GM18499 (cell line): Measurements from ENCODE around the gene SPATA31C1.
"Not testable (repeated sequence)": the region's sequence is repeated elsewhere in the genome, so short reads cannot be mapped to it uniquely, and the experiment has no call there.

ENCODE experiments used
- ATAC-seq: cut with Tn5 transposase; IDR thresholded peaks from one replicate; pipeline ENCODE4 v1.9.1; 2021; ENCODE audit warnings: moderate number of reproducible peaks; ENCODE audit not compliant: insufficient read depth, unreplicated experiment

SPATA31C1 gene

DNA sequence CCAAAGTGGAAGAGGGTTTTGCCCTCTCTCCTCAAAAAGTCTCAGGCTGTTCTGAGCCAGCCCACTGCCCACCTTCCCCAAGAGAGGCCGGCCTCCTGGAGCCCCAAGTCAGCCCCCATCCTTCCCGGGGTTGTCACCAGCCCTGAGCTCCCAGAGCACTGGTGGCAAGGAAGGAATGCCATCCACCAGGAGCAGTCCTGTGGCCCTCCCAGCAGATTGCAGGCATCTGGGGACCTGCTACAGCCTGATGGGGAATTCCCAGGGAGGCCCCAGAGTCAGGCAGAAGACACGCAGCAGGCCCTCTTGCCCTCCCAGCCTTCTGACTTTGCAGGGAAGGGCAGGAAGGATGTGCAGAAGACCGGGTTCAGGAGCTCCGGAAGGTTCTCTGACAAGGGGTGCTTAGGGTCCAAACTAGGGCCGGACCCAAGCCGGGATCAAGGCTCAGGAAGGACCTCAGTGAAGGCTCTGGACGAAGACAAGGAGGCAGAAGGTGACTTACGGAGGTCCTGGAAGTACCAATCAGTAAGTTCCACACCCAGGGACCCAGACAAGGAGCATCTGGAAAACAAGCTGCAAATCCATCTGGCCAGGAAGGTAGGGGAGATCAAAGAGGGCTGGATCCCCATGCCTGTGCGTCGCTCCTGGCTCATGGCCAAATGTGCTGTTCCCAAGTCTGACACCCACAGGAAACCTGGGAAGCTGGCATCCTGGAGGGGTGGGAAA is 31.4 kb upstream of the SPATA31C1 start:
- no peak for ATAC-seq

DNA sequence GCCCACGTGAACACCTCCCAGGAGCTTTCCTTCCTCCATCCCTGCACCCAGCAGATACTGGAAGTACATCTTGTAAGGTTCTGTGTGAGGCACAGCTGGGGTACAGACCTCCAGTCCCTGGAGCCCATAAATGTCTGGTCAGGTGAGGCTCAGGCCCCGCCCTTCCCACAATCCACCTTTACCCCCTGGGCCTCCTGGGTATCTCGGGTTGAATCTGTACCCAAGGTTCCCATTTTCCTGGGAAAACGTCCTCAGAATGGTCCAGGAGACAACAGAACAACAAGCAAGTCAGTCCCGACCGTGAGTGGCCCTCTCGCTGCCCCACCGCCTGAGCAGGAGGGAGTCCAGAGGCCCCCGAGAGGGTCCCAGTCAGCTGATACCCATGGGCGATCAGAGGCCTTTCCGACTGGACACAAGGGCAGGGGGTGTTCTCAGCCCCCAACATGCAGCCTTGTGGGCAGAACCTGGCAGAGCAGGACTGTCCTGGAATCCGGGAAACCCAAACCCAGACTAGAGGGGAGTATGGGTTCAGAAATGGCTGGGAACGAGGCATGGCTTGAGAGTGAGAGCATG is 30.7 kb upstream of the SPATA31C1 start:
- no peak for ATAC-seq

- ATAC-seq = no peak
Measured at GRCh38 chr9:87887661-87888480, 29.9 kb upstream of the SPATA31C1 start.

GRCh38 chr9:87888501-87888900 is 29.3 kb upstream of the SPATA31C1 start:
- no peak for ATAC-seq

DNA sequence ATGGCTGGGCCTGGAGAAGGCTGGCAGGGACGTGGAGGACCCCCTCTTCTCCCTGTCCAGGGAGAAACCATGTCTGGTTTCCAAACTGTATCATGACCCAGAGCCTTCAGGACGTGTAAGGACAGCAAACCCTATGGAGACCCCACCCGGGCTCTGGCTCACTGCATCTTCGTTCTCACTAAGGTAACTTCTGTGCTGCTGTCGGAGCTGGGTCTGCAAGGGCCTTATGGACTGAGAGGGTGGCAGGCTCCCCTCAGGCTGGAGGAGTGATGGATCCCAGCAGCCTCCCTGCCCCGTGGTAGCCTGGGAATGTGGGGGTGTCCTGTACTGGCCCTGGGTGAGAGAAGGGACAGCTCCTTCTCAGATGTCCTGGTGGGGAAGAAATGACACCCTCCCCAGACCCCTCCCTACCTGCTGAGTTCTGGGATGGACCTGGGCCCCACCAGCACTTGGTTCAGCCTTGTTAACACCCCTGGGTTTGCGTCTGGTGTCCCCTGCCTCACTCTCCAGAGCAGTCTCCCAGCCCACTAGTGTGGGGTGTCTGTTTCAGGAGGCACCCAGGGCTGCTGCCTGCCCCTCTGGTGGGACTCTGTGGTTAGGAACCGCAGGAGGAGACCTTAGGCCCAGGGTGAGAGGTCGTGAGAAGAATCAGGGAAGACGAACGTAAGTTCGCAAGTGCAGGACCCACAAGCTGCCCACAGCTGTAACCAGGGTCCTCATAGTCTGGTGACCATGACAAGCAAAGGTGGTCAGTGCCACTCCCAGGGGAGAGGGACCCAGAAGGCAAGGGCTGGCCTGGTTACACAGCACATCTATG is 28.5 kb upstream of the SPATA31C1 start:
- no peak for ATAC-seq

DNA sequence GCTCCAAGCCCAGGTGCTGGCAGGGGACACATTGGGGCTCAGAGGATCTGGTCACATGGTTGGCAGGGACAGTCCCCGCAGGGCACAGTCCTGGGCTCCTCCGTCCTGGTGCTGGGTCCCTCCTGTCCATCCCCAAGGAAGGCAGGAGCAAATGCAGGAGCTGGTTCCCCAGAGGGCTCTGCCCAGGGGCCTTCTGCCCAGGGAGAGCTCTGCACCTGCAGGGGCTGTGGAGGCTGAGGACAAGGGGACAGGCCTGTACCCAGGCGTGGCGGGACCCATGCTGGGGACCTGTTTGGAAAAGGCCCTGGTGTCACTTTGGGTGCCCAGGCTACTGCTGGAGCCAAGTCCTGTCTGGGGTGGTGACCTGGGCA is 27.9 kb upstream of the SPATA31C1 start:
- ATAC-seq = no peak

DNA sequence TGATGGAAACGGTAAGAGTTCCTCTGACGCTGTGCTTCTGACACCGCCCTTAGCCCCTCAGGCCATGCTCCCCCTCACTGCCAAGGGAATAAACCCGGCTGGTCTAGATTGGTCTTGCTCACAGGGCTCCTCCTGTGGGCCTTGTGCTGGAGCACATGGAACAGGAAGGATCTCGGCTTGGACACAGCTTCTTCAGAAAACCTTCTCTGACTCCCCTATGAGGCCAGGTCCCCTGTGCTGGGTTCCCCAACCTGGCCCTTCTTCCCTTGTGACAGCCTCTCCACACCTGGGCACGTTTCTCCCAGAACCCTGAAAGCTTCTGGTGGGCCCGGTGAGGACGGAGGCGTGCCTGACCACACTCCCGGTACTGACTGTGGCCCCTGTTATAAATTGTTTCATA is 26.9 kb upstream of the SPATA31C1 start:
- ATAC-seq = no peak

DNA sequence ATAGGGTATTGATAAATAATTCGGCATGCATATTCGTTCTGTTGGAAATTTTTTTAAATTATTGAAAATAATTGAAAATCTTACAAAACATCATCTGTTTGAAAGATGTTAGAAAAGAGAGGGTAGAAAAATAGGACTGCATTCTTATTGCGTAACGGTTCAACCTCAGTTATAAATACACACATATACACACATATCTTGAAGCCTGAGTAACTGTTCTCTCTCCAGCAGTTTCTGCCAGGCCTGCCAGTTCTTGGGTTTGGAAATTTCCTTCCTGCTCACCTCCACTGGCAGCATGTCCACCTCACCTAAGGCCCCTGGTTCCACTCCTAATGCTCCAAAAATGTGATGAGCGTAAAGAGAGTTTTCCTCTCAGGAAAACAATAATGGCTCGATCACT is 26.0 kb upstream of the SPATA31C1 start:
- ATAC-seq = no peak

- ATAC-seq = no peak
Measured at GRCh38 chr9:87892956-87893355, 24.8 kb upstream of the SPATA31C1 start.

- no peak for ATAC-seq
Measured at GRCh38 chr9:87894998-87895625, 22.6 kb upstream of the SPATA31C1 start.

GRCh38 chr9:87896891-87897290 is 20.9 kb upstream of the SPATA31C1 start:
- ATAC-seq = no peak

GRCh38 chr9:87898151-87898550 is 19.6 kb upstream of the SPATA31C1 start:
- no peak for ATAC-seq

DNA sequence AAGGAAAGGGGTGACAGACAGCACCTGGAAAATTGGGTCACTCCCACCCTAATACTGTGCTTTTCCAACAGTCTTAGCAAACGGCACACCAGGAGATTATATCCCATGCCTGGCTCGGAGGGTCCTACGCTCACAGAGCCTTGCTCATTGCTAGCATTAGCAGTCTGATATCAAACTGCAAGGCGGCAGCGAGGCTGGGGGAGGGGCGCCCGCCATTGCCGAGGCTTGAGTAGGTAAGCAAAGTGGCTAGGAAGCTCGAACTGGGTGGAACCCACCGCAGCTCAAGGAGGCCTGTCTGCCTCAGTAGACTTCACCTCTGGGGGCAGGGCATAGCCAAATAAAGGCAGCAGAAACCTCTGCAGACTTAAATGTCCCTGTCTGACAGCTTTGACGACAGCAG is 15.4 kb upstream of the SPATA31C1 start:
- not testable (repeated sequence) for ATAC-seq

DNA sequence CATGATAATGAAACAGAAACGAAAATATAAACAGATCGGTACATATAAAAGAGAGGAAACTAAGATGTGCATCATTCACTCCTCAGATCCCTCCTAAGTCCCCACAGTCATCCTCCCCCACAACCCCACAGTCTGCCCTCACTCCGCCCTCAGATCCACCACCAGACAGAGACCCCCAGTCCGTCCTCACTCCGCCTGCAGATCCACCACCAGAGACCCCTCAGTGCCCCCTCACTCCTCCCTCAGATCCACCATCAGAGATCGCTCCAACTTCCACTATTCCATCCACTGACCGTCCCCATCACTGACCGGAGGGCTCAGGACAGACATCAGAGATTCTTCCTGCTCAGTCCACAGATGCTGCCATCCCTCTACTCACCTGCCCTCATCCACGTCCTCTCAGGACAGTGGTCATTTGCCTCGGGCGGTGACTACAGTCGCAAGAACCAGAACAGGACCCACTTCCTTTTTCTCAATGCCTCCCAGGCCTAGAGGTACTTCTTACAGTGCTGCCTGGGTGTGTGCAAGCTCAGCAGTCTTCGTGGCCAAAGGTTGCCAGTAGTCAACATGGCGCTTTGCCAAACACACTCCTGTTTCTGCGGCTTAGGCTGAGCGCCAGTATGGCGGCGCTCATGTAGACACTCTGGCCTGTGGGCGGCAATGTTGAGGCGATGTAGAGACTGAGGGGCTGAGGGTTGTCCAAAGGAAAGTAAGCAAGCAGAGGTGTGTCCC is 8.3 kb upstream of the SPATA31C1 start:
- no peak for ATAC-seq

DNA sequence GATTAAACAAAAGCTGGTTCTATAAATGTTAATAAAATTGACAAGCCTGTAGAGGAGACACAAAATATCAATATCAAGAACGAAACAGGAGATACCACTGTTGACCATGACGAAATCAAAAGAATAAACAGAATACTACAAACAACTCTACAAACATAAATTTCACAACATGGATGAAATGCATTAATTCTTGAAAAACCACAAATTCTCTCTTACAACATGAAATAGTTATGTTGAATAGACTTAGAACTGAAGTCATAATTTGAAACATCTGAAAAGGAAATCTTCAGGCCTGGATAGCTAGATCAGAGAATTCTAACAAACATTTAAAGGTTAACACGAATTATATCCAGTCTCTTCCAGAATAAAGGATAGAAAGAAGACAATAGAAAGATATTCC is 6.9 kb upstream of the SPATA31C1 start:
- ATAC-seq = no peak

DNA sequence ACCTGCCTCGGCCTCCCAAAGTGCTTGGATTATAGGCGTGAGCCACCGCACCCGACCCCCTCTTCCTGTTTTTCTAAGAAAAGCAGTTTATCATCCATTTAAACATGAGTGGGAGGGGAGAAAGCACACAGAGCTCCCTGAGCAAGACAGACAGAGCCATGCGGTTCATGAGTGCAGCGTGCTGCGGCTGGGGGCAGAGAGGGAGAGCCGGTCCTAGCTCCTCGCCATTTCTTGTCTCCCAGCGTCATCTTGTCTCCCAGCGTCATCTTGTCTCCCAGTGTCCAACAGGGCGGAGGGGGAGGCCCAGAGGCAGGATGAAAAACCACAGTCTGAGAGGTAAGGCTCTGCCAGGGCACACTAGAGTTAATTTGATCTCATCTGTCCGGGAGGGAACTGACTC is 1.3 kb downstream of the SPATA31C1 start:
- not testable (repeated sequence) for ATAC-seq

- ATAC-seq = not testable (repeated sequence)
Measured at GRCh38 chr9:87921561-87921960, 3.8 kb downstream of the SPATA31C1 start.

DNA sequence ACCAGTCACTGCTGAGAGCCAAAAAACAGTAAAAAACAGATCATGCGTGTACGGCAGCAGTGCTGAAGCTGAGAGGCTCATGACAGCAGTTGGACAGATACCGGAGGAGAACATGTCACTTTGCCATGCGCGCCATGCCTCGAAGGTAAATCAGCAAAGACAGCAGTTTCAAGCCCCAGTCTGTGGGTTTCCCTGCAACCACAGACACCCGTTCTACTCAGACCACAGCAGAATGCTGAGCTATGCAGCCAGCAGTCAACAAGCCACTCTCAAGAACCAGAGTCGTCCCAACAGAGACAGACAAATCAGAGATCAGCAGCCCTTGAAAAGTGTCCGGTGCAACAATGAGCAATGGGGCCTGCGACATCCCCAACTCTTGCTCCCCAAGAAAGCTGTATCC is 5.2 kb downstream of the SPATA31C1 start:
- not testable (repeated sequence) for ATAC-seq

GRCh38 chr9:87924851-87925250 is 7.1 kb downstream of the SPATA31C1 start:
- ATAC-seq = not testable (repeated sequence)
